ENCODE results near the gene DOK5.

DNA sequence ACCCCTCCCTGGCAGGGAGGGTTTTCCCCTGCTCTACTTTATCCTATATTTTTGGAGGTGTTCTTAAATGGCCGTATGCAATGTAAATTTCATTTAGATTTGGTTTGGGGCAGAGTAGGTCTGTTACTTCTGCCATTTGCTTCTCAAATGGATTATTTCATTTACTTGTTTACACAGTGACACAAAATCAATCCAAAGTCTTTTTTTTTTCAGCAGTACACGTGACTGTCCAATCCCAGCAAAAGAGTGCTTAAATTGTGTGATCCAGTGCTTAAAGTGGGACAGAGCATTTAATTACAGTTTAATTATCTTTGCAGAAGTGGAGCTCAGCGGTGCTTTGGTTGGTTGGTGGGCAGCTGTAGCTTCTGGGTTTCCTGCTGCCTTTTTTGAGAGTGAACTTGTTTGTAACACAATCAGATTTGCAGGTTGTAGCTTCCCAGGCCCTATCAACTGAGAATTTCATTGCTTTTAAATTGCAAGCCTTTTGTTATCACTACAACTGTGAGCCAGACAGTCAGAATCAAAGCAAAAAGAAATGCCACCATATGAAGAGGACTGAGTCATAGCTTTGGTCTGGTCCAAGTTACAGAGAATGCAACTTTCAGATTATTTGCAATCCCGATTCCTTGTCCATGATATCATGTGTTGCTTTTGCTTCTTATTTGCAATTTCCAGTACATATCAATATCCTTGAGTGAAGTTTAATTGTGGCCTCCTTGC lies 216.9 kb downstream of the DOK5 start:
- TF ChIP-seq, protein P1, sequence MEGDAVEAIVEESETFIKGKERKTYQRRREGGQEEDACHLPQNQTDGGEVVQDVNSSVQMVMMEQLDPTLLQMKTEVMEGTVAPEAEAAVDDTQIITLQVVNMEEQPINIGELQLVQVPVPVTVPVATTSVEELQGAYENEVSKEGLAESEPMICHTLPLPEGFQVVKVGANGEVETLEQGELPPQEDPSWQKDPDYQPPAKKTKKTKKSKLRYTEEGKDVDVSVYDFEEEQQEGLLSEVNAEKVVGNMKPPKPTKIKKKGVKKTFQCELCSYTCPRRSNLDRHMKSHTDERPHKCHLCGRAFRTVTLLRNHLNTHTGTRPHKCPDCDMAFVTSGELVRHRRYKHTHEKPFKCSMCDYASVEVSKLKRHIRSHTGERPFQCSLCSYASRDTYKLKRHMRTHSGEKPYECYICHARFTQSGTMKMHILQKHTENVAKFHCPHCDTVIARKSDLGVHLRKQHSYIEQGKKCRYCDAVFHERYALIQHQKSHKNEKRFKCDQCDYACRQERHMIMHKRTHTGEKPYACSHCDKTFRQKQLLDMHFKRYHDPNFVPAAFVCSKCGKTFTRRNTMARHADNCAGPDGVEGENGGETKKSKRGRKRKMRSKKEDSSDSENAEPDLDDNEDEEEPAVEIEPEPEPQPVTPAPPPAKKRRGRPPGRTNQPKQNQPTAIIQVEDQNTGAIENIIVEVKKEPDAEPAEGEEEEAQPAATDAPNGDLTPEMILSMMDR (IDR thresholded peaks at IDR 0.05) = no peak
- TF ChIP-seq POLR2A (IDR thresholded peaks at IDR 0.05) (no peak), POLR2AphosphoS5 (IDR thresholded peaks at IDR 0.05) (no peak)

Measured in prostate gland (tissue), 2 donors.